ENCODE data around the gene CD80. TPM values are rescaled to one million over a fixed set of nuclear protein-coding genes. Genes with fewer than 3 reads are reported as not detected.
"Not testable (repeated sequence)": the region's sequence is repeated elsewhere in the genome, so short reads cannot be mapped to it uniquely, and the experiment has no call there.

The CD80 gene
- total RNA-seq, 1 donor from 2014 or later, result 19.5 TPM

DNA sequence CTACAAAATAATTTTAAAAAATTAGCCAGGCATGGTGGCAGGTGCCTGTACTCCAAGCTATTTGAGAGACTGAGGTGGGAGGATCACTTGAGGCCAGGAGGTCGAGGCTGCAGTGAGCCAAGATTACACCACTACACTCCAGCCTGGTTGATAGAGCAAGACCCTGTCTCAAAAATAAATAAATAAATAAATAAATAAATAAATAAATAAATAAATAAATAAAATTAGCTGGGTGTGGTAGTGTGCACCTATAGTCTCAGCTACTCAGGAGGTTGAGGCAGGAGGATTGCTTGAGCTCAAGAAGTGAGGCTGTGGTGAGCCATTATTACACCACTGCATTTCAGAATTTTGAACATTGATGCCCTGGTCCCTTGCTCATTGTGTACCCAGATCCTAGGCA, 35.5 kb upstream of the CD80 start:
- intact Hi-C loops (cut with micrococcal nuclease); H3K27ac Mint-ChIP-seq; H3K4me3 Mint-ChIP-seq; H3K36me3 Mint-ChIP-seq (ENCODE audit: low read depth); DNase-seq (ENCODE audit: low spot score); H3K27me3 Mint-ChIP-seq (ENCODE audit: insufficient read depth); H3K9me3 Mint-ChIP-seq: not testable (repeated sequence)
- peaks cover 27% of the 10 kb centered on the region for H3K4me1 Mint-ChIP-seq (ENCODE audit: low read depth)

DNA sequence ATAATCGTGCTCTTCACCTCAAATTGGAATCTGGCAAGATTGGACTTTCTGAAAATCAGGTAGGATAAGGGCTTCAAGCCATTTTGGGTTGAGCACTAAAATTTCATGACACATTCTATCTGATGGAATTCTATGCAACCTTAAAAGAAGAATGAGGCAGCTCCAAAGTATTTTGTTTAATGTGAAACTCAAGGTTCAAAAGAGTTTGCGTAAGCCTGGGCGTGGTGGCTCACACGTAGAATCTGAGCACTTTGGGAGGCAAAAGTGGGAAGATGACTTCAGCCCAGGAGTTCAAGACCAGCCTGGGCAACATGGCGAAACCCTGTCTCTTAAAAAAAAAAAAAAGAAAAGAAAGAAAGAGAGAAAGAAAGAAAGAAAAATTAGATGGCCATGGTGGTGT, 34.7 kb upstream of the CD80 start:
- intact Hi-C loops (cut with micrococcal nuclease), result no loop called here
- peaks cover 2% of the 10 kb centered on the region for H3K36me3 Mint-ChIP-seq (ENCODE audit: low read depth)
- no peak for DNase-seq (ENCODE audit: low spot score)
- H3K4me3 Mint-ChIP-seq, result no peak overlapping the region
- H3K9me3 Mint-ChIP-seq, result peaks cover 9% of the 10 kb centered on the region
- no peaks in the 10 kb centered on the region for H3K27me3 Mint-ChIP-seq (ENCODE audit: insufficient read depth)
- H3K4me1 Mint-ChIP-seq (ENCODE audit: low read depth), result peaks cover 22% of the 10 kb centered on the region
- no peak overlapping the region for H3K27ac Mint-ChIP-seq

DNA sequence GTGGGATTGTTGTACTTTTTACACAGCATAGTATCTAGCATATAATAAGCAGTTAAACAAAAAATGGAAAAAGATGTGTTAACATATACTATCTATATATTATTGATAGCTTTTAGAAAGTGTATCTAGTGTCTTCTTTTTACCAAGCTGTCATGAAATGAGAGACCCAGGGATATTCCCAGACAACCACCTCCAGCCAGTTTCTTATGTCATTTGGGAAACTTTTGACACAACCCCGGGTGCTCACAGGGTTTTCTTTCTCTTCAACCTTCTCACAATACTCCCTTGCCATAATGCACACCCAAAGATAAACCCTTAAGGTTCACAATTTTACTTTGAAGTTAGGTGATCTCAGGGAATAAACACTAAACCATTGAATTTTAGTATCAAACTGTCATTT, 33.4 kb upstream of the CD80 start:
- intact Hi-C loops (cut with micrococcal nuclease), result no loop called here
- peaks cover 28% of the 10 kb centered on the region for H3K4me1 Mint-ChIP-seq (ENCODE audit: low read depth)

GRCh38 chr3:119590706-119591105, 31.3 kb upstream of the CD80 start:
- intact Hi-C loops (cut with micrococcal nuclease), result no loop called here
- H3K4me3 Mint-ChIP-seq, result no peak overlapping the region
- H3K4me1 Mint-ChIP-seq (ENCODE audit: low read depth), result peaks cover 20% of the 10 kb centered on the region
- H3K36me3 Mint-ChIP-seq (ENCODE audit: low read depth), result peaks cover 2% of the 10 kb centered on the region
- H3K27me3 Mint-ChIP-seq (ENCODE audit: insufficient read depth), result no peaks in the 10 kb centered on the region
- H3K27ac Mint-ChIP-seq, result no peak overlapping the region
- peaks cover 9% of the 10 kb centered on the region for H3K9me3 Mint-ChIP-seq
- no peak for DNase-seq (ENCODE audit: low spot score)

More for the DNA sequence above, 33.4 kb upstream of the CD80 start:
- Mint-ChIP-seq H3K27ac (no peak overlapping the region), H3K36me3 (ENCODE audit: low read depth) (peaks cover 2% of the 10 kb centered on the region), H3K27me3 (ENCODE audit: insufficient read depth) (no peaks in the 10 kb centered on the region), H3K9me3 (peaks cover 9% of the 10 kb centered on the region), H3K4me3 (no peak overlapping the region)
- DNase-seq (ENCODE audit: low spot score), result no peak

DNA sequence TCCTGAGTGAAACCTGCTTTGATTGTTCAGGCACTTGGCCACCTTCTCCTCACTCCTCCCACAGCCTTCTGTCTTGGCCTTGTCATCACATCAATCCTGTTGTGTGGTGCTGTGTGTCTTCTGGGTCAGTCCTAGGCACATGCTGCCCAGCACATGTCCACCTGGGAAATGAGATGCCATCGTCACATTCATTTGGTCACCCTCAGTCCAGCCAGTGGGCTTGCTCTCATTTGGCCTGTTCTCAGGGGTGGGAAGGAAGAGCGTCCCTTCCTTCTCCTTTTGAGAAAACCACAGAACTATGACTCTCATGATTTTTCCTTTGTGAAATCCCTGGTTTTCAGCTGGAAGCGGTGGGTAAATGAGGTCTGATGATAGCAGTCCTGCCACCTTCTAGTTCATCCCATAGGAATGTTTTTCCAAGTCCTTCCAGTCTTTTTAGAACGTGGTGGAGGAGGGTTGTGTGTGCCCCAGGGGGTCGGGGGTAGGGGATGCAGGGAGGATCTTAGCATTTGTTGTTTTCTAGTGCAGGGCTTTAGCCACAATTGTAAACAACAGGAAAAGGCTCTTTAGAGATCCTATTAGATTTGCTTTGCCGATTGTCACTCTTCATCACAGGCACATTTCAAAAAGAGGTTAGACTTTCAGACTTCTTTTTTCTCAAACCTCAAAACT, 29.8 kb upstream of the CD80 start:
- no peak for DNase-seq (ENCODE audit: low spot score)
- Mint-ChIP-seq H3K4me3 (no peak overlapping the region), H3K36me3 (ENCODE audit: low read depth) (peaks cover 2% of the 10 kb centered on the region), H3K4me1 (ENCODE audit: low read depth) (peaks cover 20% of the 10 kb centered on the region), H3K9me3 (peaks cover 9% of the 10 kb centered on the region), H3K27ac (no peak overlapping the region), H3K27me3 (ENCODE audit: insufficient read depth) (no peaks in the 10 kb centered on the region)
- intact Hi-C loops (cut with micrococcal nuclease), result no loop called here

GRCh38 chr3:119588112-119588511, 28.7 kb upstream of the CD80 start:
- Mint-ChIP-seq H3K9me3 (peaks cover 9% of the 10 kb centered on the region), H3K27ac (peak overlapping the region; percentile 2), H3K4me3 (no peak overlapping the region), H3K27me3 (ENCODE audit: insufficient read depth) (no peaks in the 10 kb centered on the region), H3K4me1 (ENCODE audit: low read depth) (peaks cover 20% of the 10 kb centered on the region), H3K36me3 (ENCODE audit: low read depth) (peaks cover 2% of the 10 kb centered on the region)
- intact Hi-C loops (cut with micrococcal nuclease), result no loop called here
- no peak for DNase-seq (ENCODE audit: low spot score)

DNA sequence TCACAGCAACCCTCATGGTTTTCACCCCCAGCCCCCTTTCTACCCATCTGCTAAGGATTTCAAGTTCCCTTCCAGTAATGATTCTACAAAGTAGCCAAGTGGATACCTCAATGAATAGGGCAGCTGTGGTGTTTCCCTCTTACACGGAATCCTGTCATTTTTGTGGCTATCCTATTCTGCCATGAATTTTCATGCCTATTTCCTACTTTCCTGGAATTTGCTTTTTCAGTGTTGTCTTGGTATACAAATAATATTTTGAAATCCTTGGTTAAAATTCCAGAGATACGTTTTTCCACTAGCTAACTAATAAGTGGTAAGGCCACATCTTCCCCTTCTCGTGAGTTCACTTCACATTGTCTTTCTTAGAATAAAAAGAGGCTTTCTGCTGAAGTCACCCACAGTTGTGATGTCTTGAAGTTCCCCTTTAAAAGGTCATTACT, 27.3 kb upstream of the CD80 start:
- H3K4me3 Mint-ChIP-seq, result no peak overlapping the region
- DNase-seq (ENCODE audit: low spot score), result no peak
- no peak overlapping the region for H3K27ac Mint-ChIP-seq
- H3K36me3 Mint-ChIP-seq (ENCODE audit: low read depth), result peaks cover 2% of the 10 kb centered on the region
- intact Hi-C loops (cut with micrococcal nuclease), result no loop called here
- H3K4me1 Mint-ChIP-seq (ENCODE audit: low read depth), result peaks cover 29% of the 10 kb centered on the region
- H3K27me3 Mint-ChIP-seq (ENCODE audit: insufficient read depth), result no peaks in the 10 kb centered on the region
- peaks cover 9% of the 10 kb centered on the region for H3K9me3 Mint-ChIP-seq

- intact Hi-C loops (cut with micrococcal nuclease), result no loop called here
- Mint-ChIP-seq H3K36me3 (ENCODE audit: low read depth) (peaks cover 2% of the 10 kb centered on the region), H3K27ac (no peak overlapping the region), H3K4me3 (no peak overlapping the region), H3K27me3 (ENCODE audit: insufficient read depth) (no peaks in the 10 kb centered on the region), H3K9me3 (peaks cover 9% of the 10 kb centered on the region), H3K4me1 (ENCODE audit: low read depth) (peaks cover 35% of the 10 kb centered on the region)
- DNase-seq (ENCODE audit: low spot score), result no peak
Observed at GRCh38 chr3:119585856-119586570, 26.6 kb upstream of the CD80 start.

- intact Hi-C loops (cut with micrococcal nuclease), result no loop called here
- DNase-seq (ENCODE audit: low spot score), result no peak
- Mint-ChIP-seq H3K4me3 (no peak overlapping the region), H3K9me3 (peaks cover 8% of the 10 kb centered on the region), H3K36me3 (ENCODE audit: low read depth) (peaks cover 2% of the 10 kb centered on the region), H3K27ac (no peak overlapping the region), H3K4me1 (ENCODE audit: low read depth) (peaks cover 41% of the 10 kb centered on the region), H3K27me3 (ENCODE audit: insufficient read depth) (no peaks in the 10 kb centered on the region)
Observed at GRCh38 chr3:119585208-119585607, 25.8 kb upstream of the CD80 start.

DNA sequence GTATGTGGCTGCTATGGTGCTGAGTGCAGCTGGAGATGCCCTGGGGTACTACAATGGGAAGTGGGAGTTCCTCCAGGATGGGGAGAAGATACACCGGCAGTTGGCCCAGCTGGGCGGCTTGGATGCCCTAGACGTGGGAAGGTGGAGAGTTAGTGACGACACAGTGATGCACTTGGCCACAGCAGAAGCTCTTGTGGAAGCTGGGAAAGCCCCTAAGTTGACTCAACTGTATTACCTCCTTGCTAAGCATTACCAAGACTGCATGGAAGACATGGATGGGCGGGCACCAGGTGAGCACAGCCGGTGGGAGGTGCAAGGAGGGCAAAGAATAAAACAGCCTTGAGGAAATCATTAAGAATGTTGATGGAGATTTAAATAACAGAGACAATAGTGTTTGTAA, 22.8 kb upstream of the CD80 start:
- peak; percentile 10 for DNase-seq (ENCODE audit: low spot score)
- H3K4me1 Mint-ChIP-seq (ENCODE audit: low read depth), result peaks cover 37% of the 10 kb centered on the region
- H3K36me3 Mint-ChIP-seq (ENCODE audit: low read depth), result no peaks in the 10 kb centered on the region
- intact Hi-C loops (cut with micrococcal nuclease), result loop anchor here (5.0 kb wide), 1 partner anchor 85 kb away; the partner anchor contains the start of gene TIMMDC1
- H3K27ac Mint-ChIP-seq, result no peak overlapping the region
- H3K4me3 Mint-ChIP-seq, result no peak overlapping the region
- peaks cover 5% of the 10 kb centered on the region for H3K27me3 Mint-ChIP-seq (ENCODE audit: insufficient read depth)
- H3K9me3 Mint-ChIP-seq, result no peaks in the 10 kb centered on the region

DNA sequence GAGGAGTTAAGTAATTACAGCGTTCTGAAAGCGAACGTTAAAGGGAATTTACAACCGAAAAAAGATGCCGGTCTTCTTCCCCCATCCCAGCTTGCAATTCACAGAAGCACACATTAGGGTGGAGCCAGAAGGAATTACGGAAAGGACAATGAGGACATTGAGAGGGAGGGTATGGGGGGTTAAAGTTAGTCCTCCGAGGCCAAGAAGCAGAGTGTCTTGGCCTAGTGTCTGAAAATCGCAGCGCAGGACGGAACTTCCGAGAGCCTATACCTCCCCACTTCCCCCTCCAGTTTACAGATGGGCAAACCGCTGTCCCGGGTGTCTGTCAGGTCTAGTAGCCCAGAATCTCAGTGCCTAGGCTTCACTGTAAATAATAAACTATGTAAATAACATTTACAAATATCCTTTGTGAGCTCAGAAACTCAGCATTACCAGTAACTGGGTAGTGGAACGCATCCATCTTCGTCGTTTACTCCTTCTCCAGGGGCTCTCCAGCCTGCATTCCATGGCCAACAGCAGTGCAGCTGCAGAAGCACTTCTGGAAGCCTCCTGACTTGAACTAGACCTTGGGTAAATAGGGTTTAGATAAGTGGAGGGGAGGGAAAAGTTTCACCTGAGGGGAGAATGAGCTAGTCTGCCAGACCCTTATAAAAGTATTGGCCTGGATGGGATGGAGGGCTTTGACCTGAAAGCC, 20.8 kb upstream of the CD80 start:
- Mint-ChIP-seq H3K9me3 (no peaks in the 10 kb centered on the region), H3K4me3 (peak overlapping the region; percentile 90), H3K36me3 (ENCODE audit: low read depth) (no peaks in the 10 kb centered on the region), H3K27me3 (ENCODE audit: insufficient read depth) (peaks cover 6% of the 10 kb centered on the region), H3K4me1 (ENCODE audit: low read depth) (peaks cover 37% of the 10 kb centered on the region), H3K27ac (peak overlapping the region; percentile 95)
- intact Hi-C loops (cut with micrococcal nuclease), result loop anchor here (2.0 to 5.0 kb wide), 3 partner anchors 19 to 83 kb away; partner anchors contain the start of gene TIMMDC1
- no peak for DNase-seq (ENCODE audit: low spot score)

DNA sequence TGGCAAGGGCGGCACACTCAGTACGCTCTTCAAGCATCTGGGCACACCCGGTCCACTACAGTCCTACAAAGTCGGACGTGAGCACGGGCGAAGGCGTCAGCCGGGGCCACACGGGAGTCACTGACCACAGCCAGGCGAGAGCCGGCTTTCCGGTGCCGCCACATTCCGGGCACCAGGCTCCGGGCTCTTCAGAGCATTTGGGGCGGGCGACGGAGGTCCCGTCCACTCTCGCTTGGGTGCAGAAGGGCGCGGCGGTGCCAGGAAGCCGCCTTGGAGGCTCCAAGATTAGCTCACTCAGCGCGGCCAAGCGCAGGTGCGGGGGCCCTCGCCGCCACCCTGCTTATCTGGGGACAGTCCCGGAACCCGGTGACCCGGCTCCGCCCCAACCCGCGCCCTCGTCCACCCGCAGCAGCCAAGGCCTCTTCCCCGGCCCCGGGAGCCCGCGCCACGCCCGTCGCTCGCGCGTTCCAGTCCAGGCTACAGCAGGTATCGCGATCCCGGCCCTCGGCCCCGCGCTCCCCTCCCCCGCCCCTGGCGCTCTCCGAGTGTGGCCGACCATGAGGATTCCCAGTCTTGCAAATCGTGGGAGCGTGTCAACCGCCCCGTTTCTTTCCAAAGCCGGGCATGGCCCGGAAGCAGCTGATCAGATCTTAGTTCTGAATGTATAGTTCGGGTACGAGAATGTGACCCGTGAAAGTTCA, 20.1 kb upstream of the CD80 start, which contains the start of gene ADPRH:
TSS of gene ADPRH (plus strand) at position 127 of the 701 bp plus-strand sequence. CDS start 2,678 bp downstream, outside the sequence.
- Mint-ChIP-seq H3K4me1 (ENCODE audit: low read depth) (peaks cover 37% of the 10 kb centered on the region), H3K27me3 (ENCODE audit: insufficient read depth) (peaks cover 6% of the 10 kb centered on the region), H3K9me3 (no peaks in the 10 kb centered on the region), H3K4me3 (peak within 1 kb of the TSS; percentile 90), H3K36me3 (ENCODE audit: low read depth) (no peaks in the 10 kb centered on the region), H3K27ac (peak within 1 kb of the TSS; percentile 95)
- intact Hi-C loops (cut with micrococcal nuclease), result loop anchor here (1.0 to 5.0 kb wide), 5 partner anchors 19 to 98 kb away; partner anchors contain the start of genes CD80, COX17 and TIMMDC1
- DNase-seq (ENCODE audit: low spot score), result peak; percentile 47
